CD4-positive, alpha-beta T cell treated with Interferon gamma for 1 hour (primary cell): ENCODE measurements around the gene FYB2.
"Not testable (repeated sequence)": the region's sequence is repeated elsewhere in the genome, so short reads cannot be mapped to it uniquely, and the experiment has no call there.

Experiments used
- DNase-seq: peaks from one replicate; pipeline ENCODE4 v3.0.0-alpha.2; 2020

FYB2 gene

DNA sequence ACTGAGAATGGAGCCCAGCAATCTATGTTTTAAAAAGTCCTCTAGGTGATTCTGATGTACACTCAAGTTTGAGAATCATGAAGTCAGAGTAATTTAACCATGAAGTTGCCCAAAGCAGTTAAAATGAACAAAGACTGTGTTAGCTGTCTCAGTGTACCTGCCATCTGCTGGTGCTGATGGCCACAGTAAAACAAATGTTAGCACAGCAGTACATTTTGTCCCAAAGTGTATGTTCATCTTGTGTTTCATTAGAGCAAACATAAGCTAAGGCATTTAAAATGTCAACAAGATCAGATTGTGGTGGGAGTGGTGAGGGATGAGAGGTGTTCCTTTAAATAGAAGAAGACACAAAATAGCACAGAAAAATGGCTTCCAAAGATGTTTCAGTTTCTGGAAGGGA lies 31.1 kb downstream of the FYB2 start:
- no peak for DNase-seq

DNA sequence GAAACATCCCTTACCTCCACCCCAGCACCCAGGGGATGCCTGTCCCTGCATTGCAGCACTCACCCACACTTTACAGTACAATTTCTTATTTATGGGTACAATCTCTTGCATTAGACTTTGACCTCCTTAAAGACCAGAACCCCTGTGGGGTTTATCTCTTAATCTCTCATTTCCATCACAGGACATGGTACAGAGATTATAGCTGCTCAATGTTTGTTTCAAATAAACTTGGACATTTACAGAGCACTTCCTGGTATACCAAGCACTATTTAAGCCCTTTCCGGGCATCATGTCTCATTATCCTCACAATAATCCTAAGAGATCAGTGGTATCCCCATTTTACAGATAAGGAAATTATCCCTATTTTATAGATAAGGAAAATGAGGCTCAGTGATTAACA lies 31.9 kb downstream of the FYB2 start:
- no peak for DNase-seq

DNA sequence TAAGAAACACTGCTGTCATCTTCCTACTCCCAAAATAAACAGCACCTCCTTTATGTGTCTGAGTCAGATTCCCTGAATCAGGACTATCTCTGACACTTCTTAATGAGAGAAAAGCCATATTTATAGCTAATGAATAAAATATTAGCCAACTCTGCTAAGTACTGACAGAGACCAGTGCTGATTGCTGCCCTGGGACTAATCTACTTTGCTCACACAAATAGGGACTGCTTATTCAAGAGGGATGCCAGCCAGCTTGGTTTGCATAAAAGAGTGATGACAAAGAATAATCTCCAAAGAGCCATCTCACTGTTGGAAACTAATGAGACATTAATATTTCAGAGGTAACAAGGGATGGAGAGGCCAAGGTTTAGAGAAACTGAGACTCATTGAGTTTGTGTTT lies 36.4 kb downstream of the FYB2 start:
- DNase-seq: no peak

DNA sequence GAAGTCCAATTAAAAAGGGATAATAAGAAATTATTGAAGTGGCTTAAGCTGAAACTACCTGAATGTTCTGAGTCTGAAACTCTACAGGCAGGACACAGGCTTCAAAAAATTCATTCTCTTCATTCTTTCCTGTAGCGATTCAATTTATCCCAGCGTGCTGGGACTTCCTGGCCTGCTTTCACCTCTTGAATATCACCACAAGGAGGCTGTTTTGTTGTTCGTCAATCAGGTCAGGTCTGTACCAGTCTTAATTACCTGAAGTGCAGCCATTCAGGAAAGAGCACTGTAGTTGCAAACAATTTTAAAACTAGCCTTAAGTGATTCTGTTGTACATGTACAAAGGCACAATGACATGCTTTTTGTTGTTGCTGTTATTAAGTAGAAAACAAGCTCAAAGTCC lies 38.4 kb downstream of the FYB2 start:
- DNase-seq: no peak

DNA sequence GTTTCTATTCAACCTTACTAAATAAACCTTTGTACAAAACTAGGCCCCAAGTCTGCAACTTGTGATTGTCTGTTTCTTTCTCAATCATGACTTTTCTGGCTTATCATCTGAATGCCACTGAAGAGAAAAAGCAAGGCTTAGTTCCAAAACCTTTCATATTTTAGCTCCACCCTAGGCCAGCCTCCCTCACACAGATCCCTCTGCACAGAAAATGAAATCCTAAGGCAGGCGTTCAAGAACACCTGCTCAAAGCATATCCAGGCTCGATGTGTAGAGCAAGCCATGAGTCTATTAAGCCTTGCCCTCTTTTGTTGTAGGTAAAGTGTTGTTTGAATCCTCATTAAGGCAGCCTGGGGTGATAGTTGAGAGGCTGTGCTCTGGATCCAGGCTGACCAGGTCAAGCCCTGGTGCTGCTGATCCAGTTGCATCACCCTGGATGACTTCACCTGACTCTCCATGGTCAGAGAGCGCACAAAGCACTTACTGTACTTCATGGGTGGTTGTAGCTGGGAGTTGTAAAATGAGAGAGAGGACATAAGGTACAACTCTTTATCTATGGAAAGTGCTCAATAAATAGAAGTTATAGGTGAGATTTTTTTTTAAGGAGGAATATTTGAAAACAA lies 39.0 kb downstream of the FYB2 start:
- DNase-seq: no peak

DNA sequence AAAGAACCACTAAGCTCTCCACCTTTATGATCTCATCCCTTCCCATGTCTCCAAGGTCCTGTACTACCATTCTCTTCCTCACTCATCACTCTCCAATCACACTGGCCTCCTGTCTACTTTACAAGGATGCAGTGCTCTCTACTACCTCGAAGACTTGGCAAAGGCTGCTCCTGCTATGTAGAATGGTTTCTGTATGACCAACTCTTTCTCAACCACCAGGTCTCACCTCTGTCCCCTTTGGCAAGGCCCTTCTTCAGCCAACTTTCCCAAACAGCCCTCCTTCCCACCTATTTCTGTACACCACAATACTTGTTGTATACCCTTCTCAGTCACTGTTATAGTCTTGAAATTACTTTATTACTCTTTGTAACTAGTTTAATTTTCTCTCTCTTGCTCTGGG lies 41.2 kb downstream of the FYB2 start:
- DNase-seq: no peak

DNA sequence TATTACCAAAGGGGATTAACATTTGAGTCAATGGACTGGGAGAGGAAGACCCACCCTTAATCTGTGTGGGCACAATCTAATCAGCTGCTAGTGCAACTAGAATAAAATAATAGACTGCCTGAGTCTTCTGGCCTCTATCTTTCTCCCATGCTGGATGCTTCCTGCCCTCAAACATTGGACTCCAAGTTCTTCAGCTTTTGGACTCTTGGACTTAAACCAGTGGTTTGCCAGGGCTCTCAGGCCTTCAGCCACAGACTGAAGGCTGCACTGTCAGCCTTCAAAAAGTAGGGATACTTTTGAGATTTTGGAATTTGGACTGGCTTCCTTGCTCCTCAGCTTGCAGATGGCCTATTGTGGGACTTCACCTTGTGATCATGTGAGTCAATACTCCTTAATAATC lies 44.5 kb downstream of the FYB2 start:
- not testable (repeated sequence) for DNase-seq

DNA sequence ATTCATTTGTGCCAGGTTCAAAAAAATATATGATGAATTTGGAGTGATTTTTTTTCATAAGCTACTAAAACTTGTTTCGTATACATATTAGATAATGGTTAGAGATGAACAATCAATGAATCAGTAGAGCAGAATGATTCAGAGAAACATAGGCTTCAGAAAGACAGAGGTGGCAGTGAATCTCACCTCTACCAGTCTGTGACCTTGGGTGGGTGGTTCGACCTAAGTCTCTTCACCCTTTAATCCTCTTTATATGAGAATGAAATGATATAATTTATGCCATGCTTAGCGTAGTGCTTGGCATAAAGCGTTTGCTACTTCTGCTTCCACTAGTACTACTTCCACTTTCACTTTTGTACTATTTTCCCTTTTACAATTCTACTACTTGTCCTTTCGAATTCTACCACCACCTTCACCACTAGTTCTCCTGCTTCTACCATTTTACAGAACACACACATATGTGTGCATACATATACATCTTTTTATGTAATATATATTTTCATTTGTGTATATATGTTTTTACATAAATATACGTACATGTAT lies 45.1 kb downstream of the FYB2 start:
- no peak for DNase-seq

DNA sequence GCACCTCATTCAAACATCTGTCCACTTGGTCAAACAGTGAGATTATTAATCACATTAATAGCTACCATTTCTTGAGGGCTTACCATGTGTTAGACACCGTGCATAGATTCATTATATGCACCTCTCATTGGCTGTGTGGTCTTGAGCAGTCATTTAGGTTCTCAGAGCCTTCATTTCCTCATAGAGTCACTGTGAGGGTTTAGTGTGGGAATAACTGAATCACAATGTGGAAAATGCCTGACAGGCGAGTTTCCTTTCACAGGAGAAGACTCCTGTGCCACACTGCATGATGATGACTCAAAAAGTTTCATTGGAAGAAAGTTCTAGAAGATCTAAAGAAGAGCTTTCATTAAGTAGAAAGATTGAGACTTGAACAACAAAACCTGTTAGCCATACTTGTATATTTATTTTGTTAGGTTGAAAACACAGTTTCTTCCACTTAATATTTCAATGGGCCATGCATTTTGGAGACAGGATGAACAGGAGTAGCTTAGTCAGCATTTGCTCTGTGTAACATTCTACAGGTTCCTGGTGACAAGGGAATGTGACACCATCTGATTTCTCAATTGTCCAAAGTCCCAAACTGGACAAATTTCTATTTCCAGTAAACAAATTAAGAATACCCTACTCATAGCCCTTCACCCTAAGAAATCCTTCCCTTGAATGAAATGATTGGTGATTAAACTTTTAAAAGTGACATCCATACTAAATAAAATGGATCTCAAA lies 45.7 kb downstream of the FYB2 start:
- no peak for DNase-seq

DNA sequence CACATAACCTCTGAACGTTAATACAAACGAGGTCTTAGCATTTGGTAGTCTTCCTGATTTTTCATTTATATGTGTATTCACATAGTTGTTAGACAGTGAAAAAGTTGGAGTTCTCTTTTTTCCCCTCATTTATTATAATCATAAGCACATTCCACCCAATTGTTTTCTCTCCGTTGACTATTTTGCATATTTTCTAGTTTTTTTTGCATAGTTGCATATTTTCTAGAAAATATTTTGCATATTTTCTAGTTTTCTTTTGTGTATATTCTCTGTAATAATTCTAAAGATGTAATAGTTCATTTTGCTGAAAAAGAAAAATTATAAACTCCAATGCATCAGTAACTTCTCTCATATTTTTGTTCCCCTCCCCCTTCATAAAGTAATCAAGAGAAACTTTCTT lies 47.5 kb downstream of the FYB2 start:
- DNase-seq: no peak

DNA sequence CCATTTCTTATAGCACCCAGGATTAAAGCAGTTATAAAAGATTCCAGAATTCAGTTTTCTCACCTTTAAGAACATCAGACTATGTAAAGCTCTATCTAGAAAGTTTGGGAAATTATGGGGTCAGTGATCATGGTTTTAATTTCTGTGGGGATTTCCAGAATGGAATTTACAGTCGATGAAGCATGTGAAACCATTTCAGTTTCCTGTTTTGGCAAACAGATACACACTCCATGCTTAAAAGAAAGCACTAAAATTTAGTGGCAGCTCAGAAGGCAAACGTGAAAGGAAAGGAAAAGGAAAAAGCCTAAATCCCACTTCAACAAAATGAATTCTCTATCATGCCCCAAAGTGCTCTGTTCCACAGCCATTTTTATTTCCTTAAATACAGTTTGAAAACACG lies 60.4 kb downstream of the FYB2 start:
- DNase-seq: no peak

DNA sequence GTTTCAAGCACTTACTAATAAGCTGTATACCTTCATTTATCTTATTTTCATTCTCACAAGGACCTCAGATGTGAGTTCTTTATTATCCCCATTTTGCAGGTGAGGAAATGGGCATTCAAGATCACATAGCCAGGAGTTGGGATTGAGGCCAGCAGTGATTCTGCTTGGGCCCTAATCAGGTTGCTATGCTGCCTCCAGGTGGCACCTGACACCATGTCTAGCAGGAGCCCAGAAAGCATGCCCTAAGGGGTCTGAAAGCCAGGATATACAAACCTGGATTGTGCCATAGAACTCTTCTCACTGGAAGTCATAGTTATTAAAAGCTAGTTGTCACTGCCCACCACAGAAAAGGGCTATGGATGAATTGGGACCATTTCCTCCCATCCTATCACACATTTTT lies 61.1 kb downstream of the FYB2 start:
- DNase-seq: no peak

DNA sequence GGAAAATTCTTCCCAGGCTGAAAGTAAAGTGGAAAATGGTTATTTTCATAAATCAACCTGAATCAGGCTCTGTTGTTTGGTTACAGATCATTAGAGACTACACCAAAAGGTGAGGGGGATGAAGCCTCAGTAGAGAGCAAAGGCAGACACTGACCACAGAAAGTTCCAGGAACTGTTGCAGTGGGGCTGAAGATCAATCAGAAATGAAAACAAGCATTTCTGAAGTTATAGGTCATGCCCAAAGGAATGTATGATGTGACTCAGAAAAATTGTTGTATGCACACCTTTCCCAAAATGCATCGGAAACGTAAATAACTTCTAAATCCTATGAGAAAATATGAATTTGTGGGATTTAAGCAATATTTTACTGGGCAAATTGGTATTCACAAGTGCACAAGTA lies 63.3 kb downstream of the FYB2 start:
- no peak for DNase-seq

DNA sequence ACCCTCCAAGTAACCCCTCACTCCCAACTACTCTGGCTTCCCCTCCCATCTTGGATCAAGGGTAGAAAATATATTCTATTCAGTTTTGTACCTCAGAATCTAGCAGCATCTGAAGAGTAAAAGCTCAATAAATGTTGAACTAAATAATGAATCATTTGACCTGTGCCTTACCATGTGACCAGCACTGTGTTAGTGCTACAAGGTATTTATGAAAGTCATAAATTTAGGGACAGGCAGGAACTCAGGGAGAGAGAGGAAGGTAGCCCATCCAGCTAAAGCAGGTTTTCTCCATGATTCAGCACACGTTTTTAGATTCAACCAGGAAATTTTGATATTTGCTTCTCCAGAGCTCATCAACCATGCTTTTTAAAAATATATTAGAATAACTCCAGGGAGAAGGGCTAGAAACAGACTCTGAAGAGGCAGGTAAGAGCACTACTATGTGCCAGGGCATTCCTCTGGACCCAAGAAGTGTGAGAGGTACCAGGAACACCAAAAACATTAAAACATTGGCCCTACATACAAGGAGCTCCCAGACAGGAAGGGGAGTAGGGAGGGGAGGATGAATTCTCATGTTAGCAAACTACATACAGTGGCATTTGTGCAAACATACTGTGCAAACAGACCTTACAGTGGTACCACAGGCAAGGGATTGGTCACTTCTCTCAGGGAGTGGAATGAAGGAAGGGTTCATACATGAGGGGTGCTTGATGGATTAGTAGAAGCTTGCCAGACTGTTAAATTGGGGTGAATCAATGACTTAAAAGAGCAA lies 64.3 kb downstream of the FYB2 start:
- no peak for DNase-seq

DNA sequence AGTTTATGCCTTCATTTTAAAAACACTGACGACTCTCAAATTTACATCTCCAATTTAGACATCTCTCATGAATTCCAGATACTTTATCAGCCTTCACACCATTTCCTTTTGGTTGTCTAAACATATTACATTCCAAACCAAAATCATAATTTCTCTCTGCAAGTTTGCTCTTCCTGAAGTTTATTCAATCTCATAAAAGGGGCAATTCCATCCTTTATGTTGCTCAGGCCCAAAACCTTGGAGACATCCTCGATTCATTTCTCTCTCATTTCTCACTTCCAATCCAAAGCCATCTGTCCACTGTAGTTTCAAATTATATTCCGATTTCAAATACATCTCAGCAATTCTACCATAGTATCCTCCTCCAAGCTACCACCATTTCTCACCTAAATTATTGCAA lies 74.0 kb downstream of the FYB2 start:
- DNase-seq: no peak

DNA sequence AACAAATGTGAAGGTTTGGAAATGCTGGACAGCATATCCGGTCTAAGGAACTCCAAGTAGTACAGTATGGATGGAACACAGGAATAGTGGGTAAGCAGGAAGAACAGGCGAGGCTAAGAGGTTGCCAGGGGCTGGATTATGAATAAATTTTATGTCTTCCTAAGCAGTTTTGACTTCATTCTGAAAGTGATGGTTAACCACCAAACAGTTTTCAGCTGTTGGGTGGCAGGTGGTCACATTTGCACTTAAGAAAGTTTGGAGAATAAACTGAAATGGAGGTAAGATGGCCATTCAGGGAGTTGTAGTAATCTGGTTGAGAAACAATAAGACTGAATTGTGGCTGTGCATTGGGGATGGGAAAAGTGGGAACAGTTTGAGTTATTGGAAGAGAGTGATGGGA lies 90.2 kb downstream of the FYB2 start:
- DNase-seq: no peak

DNA sequence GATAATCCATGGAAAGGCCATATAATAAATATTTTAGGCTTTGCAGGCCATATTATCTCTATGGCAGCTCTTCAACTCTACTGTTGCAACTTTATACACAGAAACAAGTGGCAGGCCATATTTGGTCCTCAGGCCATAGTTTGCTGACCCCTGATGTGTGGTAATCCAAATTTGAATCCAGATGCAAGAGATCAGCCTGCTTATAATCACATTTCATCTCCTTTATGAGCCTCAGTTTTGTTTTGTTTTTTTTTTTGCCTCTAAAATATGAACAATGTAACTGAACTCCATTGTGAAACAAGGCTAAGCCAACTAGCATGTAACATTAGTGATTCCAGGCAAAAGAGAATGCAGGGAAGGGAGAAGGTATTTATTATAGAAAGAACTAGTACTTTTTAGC lies 92.5 kb downstream of the FYB2 start:
- DNase-seq: no peak

DNA sequence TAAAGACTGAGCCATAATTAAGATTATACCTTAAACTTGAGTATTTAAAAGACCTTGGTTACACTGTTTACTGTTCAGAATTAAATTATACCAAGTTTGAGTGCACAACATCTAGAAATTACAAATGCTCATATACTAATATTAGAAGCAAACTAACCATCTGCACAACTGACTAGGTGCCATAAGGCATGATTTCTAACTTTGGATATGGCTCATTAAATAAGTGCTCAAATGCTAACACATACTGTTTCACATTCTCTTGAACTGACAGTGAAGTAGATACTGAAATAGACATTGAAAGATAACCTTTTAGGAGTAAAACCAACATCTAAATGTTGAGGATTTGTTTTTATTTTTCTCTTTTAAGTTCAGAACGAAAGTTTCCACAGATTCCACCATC lies 100.0 kb downstream of the FYB2 start:
- no peak for DNase-seq

DNA sequence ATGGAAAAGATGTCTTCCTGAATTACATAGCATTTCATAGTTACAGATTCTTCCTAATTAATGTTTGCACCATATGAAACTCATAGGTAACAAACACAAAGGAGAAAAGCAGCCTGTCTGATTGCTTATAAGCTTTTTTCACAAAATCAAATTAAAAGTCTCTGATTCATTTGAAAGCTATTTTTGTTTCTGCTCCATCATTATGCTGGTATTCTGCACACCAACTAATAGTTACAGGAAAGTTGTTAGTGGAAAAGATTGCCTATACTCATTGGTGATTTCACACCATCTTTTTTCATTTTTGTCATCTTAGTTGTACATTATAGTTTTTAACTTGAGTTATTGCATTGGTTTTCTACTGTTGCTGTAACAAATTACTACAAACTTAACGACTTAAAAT lies 104.0 kb downstream of the FYB2 start:
- no peak for DNase-seq

DNA sequence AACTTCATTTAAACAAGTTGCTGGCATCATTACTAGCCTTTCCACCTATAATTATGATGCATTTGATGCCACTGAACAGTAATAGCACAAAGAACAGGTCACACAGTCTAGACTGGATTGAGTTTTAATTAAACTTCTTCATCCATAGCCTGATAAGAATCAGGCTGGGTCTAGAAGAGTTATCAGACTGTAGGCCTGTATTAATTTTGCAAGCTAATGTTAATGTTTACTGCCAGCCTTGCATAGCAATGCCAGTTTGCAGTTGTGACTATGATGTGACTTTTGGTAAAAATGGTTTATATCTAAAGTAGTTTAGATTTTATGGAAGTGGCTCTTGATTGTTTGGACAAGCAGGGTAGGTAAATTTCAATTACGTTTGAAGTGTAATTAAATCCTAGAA lies 106.1 kb downstream of the FYB2 start:
- DNase-seq: no peak

DNA sequence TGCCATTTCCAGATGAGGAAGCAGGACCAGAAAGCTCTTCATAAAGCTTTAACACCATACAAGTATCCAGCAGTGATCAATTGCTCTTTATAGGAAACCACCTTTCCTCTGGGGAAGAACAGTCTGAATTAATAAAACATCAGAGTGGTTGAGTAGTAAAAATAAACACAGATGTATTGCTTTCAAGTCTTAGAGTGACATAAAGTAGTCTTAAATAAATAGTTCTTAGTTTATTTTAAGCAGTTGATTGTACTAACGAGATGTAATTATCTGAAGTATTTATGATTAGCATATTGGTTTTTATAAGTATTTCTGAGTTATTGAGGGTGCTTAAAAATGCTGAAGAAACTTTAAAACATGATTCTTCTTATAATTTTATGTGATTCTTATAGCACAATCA lies 107.1 kb downstream of the FYB2 start:
- no peak for DNase-seq

DNA sequence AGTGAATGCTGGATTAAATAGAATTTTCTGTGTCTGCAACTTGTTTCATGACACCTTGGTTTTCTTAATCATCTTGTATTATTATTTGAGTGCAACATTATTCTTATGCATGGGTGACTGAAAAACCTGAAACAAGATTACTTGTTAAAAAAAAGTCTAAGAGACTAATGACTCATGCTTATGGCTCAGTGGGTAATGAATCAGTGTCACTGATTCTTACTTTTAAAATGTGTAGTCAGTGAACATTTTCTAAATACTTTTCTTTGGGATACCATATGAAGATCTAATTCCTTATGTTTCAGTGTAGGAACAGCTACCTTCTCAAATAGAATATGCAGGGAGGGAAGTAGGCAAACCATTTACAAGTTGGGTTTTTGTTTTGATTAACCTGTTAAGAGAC lies 108.6 kb downstream of the FYB2 start:
- DNase-seq: no peak

DNA sequence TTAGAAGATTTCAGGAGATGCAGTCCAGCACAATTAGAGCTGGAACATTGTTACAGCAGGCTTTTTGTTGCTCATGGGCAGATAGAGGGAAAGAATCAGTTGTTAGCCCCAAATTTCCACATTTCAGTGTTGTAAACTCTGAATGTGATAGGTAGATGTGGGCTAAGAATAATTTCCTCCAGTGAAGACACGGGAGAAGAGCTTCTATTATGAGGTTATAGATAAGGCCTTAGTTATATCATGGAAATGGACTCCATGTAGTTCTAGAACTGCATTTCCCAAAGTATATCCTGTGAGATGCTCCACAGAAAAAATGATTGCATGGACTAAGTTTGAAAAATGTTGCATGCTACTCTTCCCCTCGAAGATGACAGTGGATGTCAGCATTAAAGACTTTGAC lies 109.2 kb downstream of the FYB2 start:
- no peak for DNase-seq

DNA sequence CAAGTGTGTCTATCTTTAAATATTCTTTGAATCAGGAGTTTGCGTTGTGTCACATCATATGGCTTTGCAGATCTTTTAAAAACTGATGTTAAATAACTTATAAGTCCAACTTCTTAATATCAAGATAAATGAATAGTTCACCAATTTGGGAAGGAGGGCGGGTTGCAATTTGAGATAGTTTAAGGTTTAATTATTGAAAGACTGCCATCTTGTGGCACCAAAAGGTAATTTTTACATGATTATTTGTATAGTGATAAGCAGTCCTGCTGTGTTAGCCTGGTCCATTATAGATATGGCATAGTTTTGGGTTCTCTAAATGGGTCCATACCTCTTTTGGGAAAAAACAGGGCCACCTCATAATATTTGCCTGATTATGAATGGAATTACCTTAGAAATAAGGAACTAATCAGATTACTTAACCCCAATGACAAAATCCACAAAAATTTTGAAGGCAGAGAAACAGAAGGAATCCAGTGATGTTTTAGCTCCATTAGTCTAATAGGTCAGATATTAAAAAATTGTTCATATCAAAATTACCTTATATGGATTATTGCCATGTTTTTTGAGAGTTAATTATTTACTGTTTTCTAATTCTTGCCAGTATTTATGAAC lies 109.8 kb downstream of the FYB2 start:
- no peak for DNase-seq
